Kidney (tissue), 14 donors: Measurements from ENCODE around the gene CAMTA1. TPM values are rescaled to one million over a fixed set of nuclear protein-coding genes. Genes with fewer than 3 reads are reported as not detected.

Source experiments
- DNase-seq, 5 donors: peaks; one replicate each; pipeline ENCODE4 v3.0.0-alpha.2; 2013 to 2020
- FAIRE-seq: peaks from 2 replicates; lab custom pipeline; 2012; peaks lifted over from hg19 to GRCh38; lab: Jason Lieb, UNC
- H3K27ac ChIP-seq, 2 donors: one replicate each; pipeline ENCODE4 v1.7.0; 2013; ENCODE audit warnings: low read depth in 2 of 2, low read length in 2 of 2, inconsistent platforms in 1 of 2
- H3K27me3 ChIP-seq: one replicate; pipeline ENCODE4 v1.7.1; 2013; ENCODE audit warnings: low read length, inconsistent platforms; ENCODE audit not compliant: control insufficient read depth, insufficient read depth
- H3K36me3 ChIP-seq, 3 donors: one replicate each; pipeline versions ENCODE4 v1.7.0 to v1.7.1; 2013; ENCODE audit warnings: low read length in 3 of 3, control low read depth in 1 of 3, inconsistent platforms in 1 of 3; ENCODE audit not compliant: insufficient read depth in 3 of 3, control insufficient read depth in 2 of 3
- H3K4me1 ChIP-seq, 3 donors: one replicate each; pipeline versions ENCODE4 v1.7.0 to v1.7.1; 2013; ENCODE audit warnings: low read length in 3 of 3, inconsistent platforms in 1 of 3, low read depth in 1 of 3; ENCODE audit not compliant: control insufficient read depth in 2 of 3, insufficient read depth in 2 of 3
- H3K4me3 ChIP-seq, 3 donors: one replicate each; pipeline versions ENCODE4 v1.7.0 to v1.8.1; 2013; ENCODE audit warnings: low read length in 3 of 3, control low read depth in 1 of 3, inconsistent platforms in 1 of 3
- H3K9ac ChIP-seq, 3 donors: one replicate each; pipeline versions ENCODE4 v1.7.0 to v1.7.1; 2013; ENCODE audit warnings: low read length in 3 of 3, control low read depth in 1 of 3, inconsistent platforms in 1 of 3
- H3K9me3 ChIP-seq, 3 donors: one replicate each; pipeline versions ENCODE4 v1.7.0 to v1.7.1; 2013; ENCODE audit warnings: low read length in 3 of 3, control low read depth in 1 of 3, inconsistent platforms in 1 of 3; ENCODE audit not compliant: control insufficient read depth in 2 of 3, insufficient read depth in 1 of 3
- intact Hi-C: fragments of 100-400 bp; cut with DNase I; formaldehyde crosslinking; loops from one replicate; pipeline ENCODE4 v1.11.1; 2022
- polyA plus RNA-seq: library from polyadenylated mRNA; stranded (reverse); fragments of 350-450 nt; fragmentation: Illumina TruSeq; extraction: RNeasy Lipid Tissue Mini Kit (QIAGEN cat#74804); gene quantifications from one replicate; pipeline ENCODE4 v1.2.3, GENCODE V29; 2014; ENCODE audit warnings: low read depth, low replicate concordance; ENCODE audit not compliant: insufficient read depth
- total RNA-seq: library from RNA; stranded (reverse); fragmentation: NEBNext Ultra II Directional; extraction: Animal tissue kit (Norgen Biotek cat#: 25700); gene quantifications from one replicate; pipeline ENCODE4 v1.2.1, GENCODE V29; 2021
- TF ChIP-seq, protein P1 (sequence below): IDR thresholded peaks from 3 replicates; pipeline ENCODE4 v1.5.1; 2012; ENCODE audit warnings: mild to moderate bottlenecking, moderate library complexity, borderline replicate concordance; ENCODE audit not compliant: insufficient read depth; ENCODE audit errors: extremely low read depth
- donor health status: control.
- donor health status: control.
- donor health status: control.
- donor health status: control.
- donor health status: control.
- donor health status: DM: yes; HTN: yes; CAD: no.
- donor health status: Normal renal cell carcinoma (clear cell type).

The CAMTA1 gene
- total and polyA plus RNA-seq, 2 donors from 2014 or later: 79.0 to 170 TPM

DNA sequence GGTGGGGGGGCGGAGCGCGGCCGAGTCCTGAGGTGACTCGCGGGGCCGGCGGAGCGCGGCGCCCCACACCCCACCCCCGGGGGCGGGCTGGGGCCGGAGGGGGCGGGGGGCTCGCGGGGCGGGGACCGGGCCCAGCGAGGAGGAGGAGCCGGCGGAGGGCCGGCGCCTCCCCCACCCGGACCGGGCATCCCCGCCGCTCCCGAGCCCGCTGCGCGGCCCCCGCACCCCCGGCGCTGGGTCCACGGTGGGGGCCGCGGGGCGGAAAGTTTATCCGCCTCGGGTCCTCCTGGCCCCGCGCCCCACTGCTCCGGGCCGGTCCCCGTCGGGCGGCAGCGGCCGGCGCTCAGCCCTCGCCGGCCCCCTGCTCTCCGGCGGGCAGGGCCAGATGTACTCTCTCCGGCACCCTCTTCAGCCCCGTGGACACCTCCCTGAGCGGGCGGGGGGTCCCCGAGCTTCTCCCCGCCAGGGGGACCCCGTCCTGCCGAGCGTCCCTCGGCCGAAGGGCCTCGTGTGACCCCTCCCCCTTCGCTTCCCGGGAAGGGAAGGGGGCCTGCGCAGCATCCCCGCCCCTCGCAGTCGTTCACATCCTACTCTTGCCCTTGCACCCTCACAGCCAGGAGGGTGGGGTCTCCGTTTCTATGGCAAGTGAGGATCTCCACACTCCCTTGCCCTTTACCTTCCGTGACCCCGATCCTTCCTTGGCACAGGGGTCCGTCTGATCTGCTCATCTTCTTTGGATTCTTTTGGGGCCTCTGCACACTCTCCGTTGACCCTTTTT lies 663 bp downstream of the CAMTA1 start:
- TF ChIP-seq, protein P1, sequence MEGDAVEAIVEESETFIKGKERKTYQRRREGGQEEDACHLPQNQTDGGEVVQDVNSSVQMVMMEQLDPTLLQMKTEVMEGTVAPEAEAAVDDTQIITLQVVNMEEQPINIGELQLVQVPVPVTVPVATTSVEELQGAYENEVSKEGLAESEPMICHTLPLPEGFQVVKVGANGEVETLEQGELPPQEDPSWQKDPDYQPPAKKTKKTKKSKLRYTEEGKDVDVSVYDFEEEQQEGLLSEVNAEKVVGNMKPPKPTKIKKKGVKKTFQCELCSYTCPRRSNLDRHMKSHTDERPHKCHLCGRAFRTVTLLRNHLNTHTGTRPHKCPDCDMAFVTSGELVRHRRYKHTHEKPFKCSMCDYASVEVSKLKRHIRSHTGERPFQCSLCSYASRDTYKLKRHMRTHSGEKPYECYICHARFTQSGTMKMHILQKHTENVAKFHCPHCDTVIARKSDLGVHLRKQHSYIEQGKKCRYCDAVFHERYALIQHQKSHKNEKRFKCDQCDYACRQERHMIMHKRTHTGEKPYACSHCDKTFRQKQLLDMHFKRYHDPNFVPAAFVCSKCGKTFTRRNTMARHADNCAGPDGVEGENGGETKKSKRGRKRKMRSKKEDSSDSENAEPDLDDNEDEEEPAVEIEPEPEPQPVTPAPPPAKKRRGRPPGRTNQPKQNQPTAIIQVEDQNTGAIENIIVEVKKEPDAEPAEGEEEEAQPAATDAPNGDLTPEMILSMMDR: no peak
- Histone ChIP-seq H3K9me3 (no peaks in the 10 kb centered on the region), H3K27me3 (no peaks in the 10 kb centered on the region), H3K4me1 (peaks cover 0 to 16% (median 10%) of the 10 kb centered on the region in 3 donors), H3K4me3 (peak overlapping the region; percentile 68 to 81 (median 80)), H3K9ac (peak overlapping the region; percentile 76 to 78 (median 76)), H3K36me3 (no peaks in the 10 kb centered on the region), H3K27ac (peak overlapping the region; percentile 59)
- intact Hi-C loops: no loop called here
- DNase-seq (peak; percentile 43 to 84 (median 68)), FAIRE-seq (no peak)

DNA sequence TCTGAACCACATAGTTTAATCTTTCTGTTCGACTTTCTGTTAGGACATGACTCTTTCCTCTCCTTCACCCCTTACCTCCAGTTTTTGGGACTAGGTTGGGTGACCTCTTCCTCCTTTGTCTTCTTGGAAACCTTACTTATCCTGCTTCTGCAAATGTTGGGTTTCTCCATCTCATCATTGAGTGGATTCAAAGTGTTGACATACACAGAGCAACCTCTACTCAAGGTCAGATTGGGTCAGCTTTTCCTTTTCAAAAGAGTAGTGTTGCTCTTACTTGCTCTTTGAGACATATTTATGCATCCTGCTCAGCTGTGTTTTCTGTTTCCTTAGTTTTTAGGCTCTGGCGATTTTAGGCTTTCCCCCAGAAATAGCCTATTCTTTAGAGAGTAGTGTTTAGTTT lies 3.7 kb downstream of the CAMTA1 start:
- Histone ChIP-seq H3K4me1 (peaks cover 0 to 11% (median 9%) of the 10 kb centered on the region in 3 donors), H3K4me3 (no peak overlapping the region), H3K9ac (no peak overlapping the region), H3K27ac (no peak overlapping the region), H3K27me3 (no peaks in the 10 kb centered on the region), H3K36me3 (no peaks in the 10 kb centered on the region), H3K9me3 (no peaks in the 10 kb centered on the region)
- intact Hi-C loops: no loop called here
- TF ChIP-seq, protein P1: no peak
- DNase-seq (no peak), FAIRE-seq (no peak)

- no peaks in the 10 kb centered on the region for H3K27me3 ChIP-seq
- no peak overlapping the region for H3K4me3 ChIP-seq
- DNase-seq (no peak), FAIRE-seq (no peak)
- no peak overlapping the region for H3K9ac ChIP-seq
- H3K27ac ChIP-seq: no peak overlapping the region
- no peaks in the 10 kb centered on the region for H3K36me3 ChIP-seq
- H3K9me3 ChIP-seq: no peaks in the 10 kb centered on the region
- TF ChIP-seq, protein P1: no peak
- peaks cover 0 to 11% (median 9%) of the 10 kb centered on the region in 3 donors for H3K4me1 ChIP-seq
- intact Hi-C loops: loop anchor here (10.0 kb wide), 2 partner anchors 95 to 275 kb away; no protein-coding TSS in a partner anchor
Measured at GRCh38 chr1:6790146-6790545, 4.9 kb downstream of the CAMTA1 start.
